LNCAP (cell line): ENCODE results near the gene MCF2L2.

Experiments
- CTCF ChIP-seq: fragments of 450-650 bp; IDR thresholded peaks from 2 replicates; pipeline ENCODE4 v1.5.1; 2017; ENCODE audit warnings: mild to moderate bottlenecking

MCF2L2 gene

GRCh38 chr3:183172051-183172639 lies 256.3 kb downstream of the MCF2L2 start:
- TF ChIP-seq CTCF: no peak

- no peak for TF ChIP-seq CTCF
Measured at GRCh38 chr3:183163563-183163962, 264.9 kb downstream of the MCF2L2 start.

- no peak for TF ChIP-seq CTCF
Measured at GRCh38 chr3:183161552-183162336, 266.7 kb downstream of the MCF2L2 start.

- no peak for TF ChIP-seq CTCF
Measured at GRCh38 chr3:183160616-183161015, 267.8 kb downstream of the MCF2L2 start.

- no peak for TF ChIP-seq CTCF
Measured at GRCh38 chr3:183159333-183159732, 269.1 kb downstream of the MCF2L2 start.

GRCh38 chr3:183158551-183159006 lies 269.8 kb downstream of the MCF2L2 start:
- no peak for TF ChIP-seq CTCF

- TF ChIP-seq CTCF: no peak
Measured at GRCh38 chr3:183158113-183158512, 270.3 kb downstream of the MCF2L2 start.
